ENCODE results near the gene GALK2. TPM values are rescaled to one million over a fixed set of nuclear protein-coding genes. Genes with fewer than 3 reads are reported as not detected.

The GALK2 gene
- total and polyA plus RNA-seq, 2 donors (not counting 1 experiment from before 2014, with no cell fraction given) = 11.2 to 23.1 TPM

GRCh38 chr15:49236869-49237268 is 66.8 kb downstream of the GALK2 start:
- Histone ChIP-seq H3K4me1 (ENCODE audit: control insufficient read depth in 2 of 2, insufficient read depth in 2 of 2, low read length in 2 of 2) (no peaks in the 10 kb centered on the region), H3K9me3 (ENCODE audit: control extremely low read depth in 1 of 3, control insufficient read depth in 2 of 3, insufficient read depth in 1 of 3, low read length in 2 of 3) (peaks cover 2 to 8% (median 7%) of the 10 kb centered on the region in 3 donors), H4K20me1 (ENCODE audit: control insufficient read depth, insufficient read depth, low read length, poor library complexity, severe bottlenecking) (no peaks in the 10 kb centered on the region), H3K36me3 (replicated peaks in 1 of 2; ENCODE audit: control extremely low read depth in 1 of 2, control insufficient read depth in 1 of 2, extremely low read depth in 1 of 2, insufficient read depth in 2 of 2, low read length in 1 of 2) (peaks cover 4 to 13% of the 10 kb centered on the region in 2 experiments), H3K4me3 (ENCODE audit: control extremely low read depth in 1 of 5, extremely low read depth in 1 of 5, insufficient read depth in 1 of 5, low read depth in 2 of 5, low read length in 4 of 5) (no peak overlapping the region), H3K79me2 (ENCODE audit: control insufficient read depth, insufficient read depth, low read length) (no peaks in the 10 kb centered on the region), H3K4me2 (replicated peaks; ENCODE audit: low read depth, low read length, poor library complexity, severe bottlenecking) (no peak overlapping the region), H3K27ac (ENCODE audit: low read length in 2 of 2) (no peak overlapping the region), H3K9ac (ENCODE audit: low read length) (no peak overlapping the region), H2AFZ (ENCODE audit: insufficient read depth, low read depth, low read length, poor library complexity, severe bottlenecking) (no peak overlapping the region), H3K27me3 (replicated peaks in 1 of 4; ENCODE audit: control extremely low read depth in 1 of 4, control insufficient read depth in 3 of 4, insufficient read depth in 4 of 4, low read length in 3 of 4) (no peaks in the 10 kb centered on the region)
- Mint-ChIP-seq H3K4me3 (no peak overlapping the region), H3K9me3 (ENCODE audit: insufficient read depth) (peaks cover 7% of the 10 kb centered on the region), H3K27me3 (no peaks in the 10 kb centered on the region), H3K4me1 (peaks cover 8% of the 10 kb centered on the region), H3K27ac (no peak overlapping the region)
- DNase-seq = no peak
- intact Hi-C loops (cut with micrococcal nuclease) = loop anchor here (5.0 to 10.0 kb wide), 2 partner anchors 375 to 1078 kb away; no protein-coding TSS in a partner anchor
- ChIA-PET POLR2A (no interaction called here), CTCF (interaction anchor here (0.6 to 2.5 kb wide), 9 partner anchors 8 to 1956 kb away, joined by 3 to 42 read pairs (median 4); partner anchors contain the start of gene FGF7)
- TF ChIP-seq CTCF (IDR thresholded peaks at IDR 0.05) (no peak), EZH2 (IDR thresholded peaks at IDR 0.05; ENCODE audit: borderline replicate concordance, insufficient read depth, low read depth, low read length, poor library complexity, severe bottlenecking) (no peak)
- ATAC-seq (ENCODE audit: low read depth) = no peak

DNA sequence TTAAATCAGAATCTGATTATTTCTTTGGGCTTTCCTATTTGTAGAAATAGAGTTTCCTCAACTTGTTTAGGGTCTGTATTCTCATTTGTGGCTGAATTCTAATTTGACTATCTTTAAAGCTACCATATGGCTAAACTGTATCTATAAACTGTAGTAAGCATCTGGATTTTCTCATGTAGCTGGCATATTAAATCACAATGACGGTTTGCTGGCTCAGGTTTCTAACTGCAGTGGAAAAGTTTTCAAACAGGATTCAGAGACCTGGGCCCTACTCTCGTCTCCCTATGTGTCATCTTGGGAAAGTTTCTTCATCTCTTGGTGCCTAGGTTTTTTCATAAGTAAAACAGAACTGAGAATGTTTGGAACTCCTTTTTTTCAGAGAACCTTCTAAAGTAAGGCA is 68.3 kb downstream of the GALK2 start:
- ChIA-PET POLR2A (no interaction called here), CTCF (interaction anchor here (0.6 to 1.7 kb wide), 4 partner anchors 764 to 944 kb away, joined by 3 to 4 read pairs (median 4); no protein-coding TSS in a partner anchor)
- Histone ChIP-seq H3K9ac (ENCODE audit: low read length) (no peak overlapping the region), H3K4me2 (replicated peaks; ENCODE audit: low read depth, low read length, poor library complexity, severe bottlenecking) (no peak overlapping the region), H3K4me1 (ENCODE audit: control insufficient read depth in 2 of 2, insufficient read depth in 2 of 2, low read length in 2 of 2) (no peaks in the 10 kb centered on the region), H3K79me2 (ENCODE audit: control insufficient read depth, insufficient read depth, low read length) (no peaks in the 10 kb centered on the region), H3K27me3 (replicated peaks in 1 of 4; ENCODE audit: control extremely low read depth in 1 of 4, control insufficient read depth in 3 of 4, insufficient read depth in 4 of 4, low read length in 3 of 4) (no peaks in the 10 kb centered on the region), H3K9me3 (ENCODE audit: control extremely low read depth in 1 of 3, control insufficient read depth in 2 of 3, insufficient read depth in 1 of 3, low read length in 2 of 3) (peaks cover 0 to 1% (median 0%) of the 10 kb centered on the region in 3 donors), H3K36me3 (replicated peaks in 1 of 2; ENCODE audit: control extremely low read depth in 1 of 2, control insufficient read depth in 1 of 2, extremely low read depth in 1 of 2, insufficient read depth in 2 of 2, low read length in 1 of 2) (peaks cover 6 to 18% of the 10 kb centered on the region in 2 experiments), H2AFZ (ENCODE audit: insufficient read depth, low read depth, low read length, poor library complexity, severe bottlenecking) (no peak overlapping the region), H4K20me1 (ENCODE audit: control insufficient read depth, insufficient read depth, low read length, poor library complexity, severe bottlenecking) (no peaks in the 10 kb centered on the region), H3K4me3 (ENCODE audit: control extremely low read depth in 1 of 5, extremely low read depth in 1 of 5, insufficient read depth in 1 of 5, low read depth in 2 of 5, low read length in 4 of 5) (no peak overlapping the region), H3K27ac (ENCODE audit: low read length in 2 of 2) (no peak overlapping the region)
- WGBS (ENCODE audit: insufficient coverage) = 80% methylated on average over 2 of the region's 2 CpGs
- TF ChIP-seq CTCF (IDR thresholded peaks at IDR 0.05) = no peak
- no peak for TF ChIP-seq EZH2 (IDR thresholded peaks at IDR 0.05; ENCODE audit: borderline replicate concordance, insufficient read depth, low read depth, low read length, poor library complexity, severe bottlenecking)
- Mint-ChIP-seq H3K4me1 (peaks cover 8% of the 10 kb centered on the region), H3K4me3 (no peak overlapping the region), H3K27ac (no peak overlapping the region), H3K27me3 (no peaks in the 10 kb centered on the region), H3K9me3 (ENCODE audit: insufficient read depth) (no peaks in the 10 kb centered on the region)
- ATAC-seq (ENCODE audit: low read depth) (no peak), DNase-seq (no peak)
- intact Hi-C loops (cut with micrococcal nuclease) = loop anchor here (5.0 to 10.0 kb wide), 2 partner anchors 376 to 1076 kb away; no protein-coding TSS in a partner anchor
